Measurements from ENCODE around the gene PACRG. TPM values are rescaled to one million over a fixed set of nuclear protein-coding genes. Genes with fewer than 3 reads are reported as not detected.

Gene PACRG
- total and polyA plus RNA-seq, 2 of the 8 experiments (the other 6 are each of a cell fraction or from before 2014, with no cell fraction given), result 0.44 to 0.54 TPM

GRCh38 chr6:162699961-162700360 lies 27.8 kb upstream of the PACRG start:
- H4K91ac ChIP-seq (replicated peaks; ENCODE audit: insufficient read length, low read length), result no peak overlapping the region
- no peaks in the 10 kb centered on the region for H3K79me2 ChIP-seq (ENCODE audit: control insufficient read depth in 1 of 2, insufficient read depth in 2 of 2, low read length in 2 of 2)
- H2BK5ac ChIP-seq (ENCODE audit: low read depth, low read length), result no peak overlapping the region
- no peak overlapping the region for H3K4me3 ChIP-seq (ENCODE audit: extremely low read depth in 1 of 4, insufficient read depth in 2 of 4, low read depth in 3 of 4, low read length in 4 of 4)
- H2BK20ac ChIP-seq (ENCODE audit: low read length), result no peak overlapping the region
- CTCF ChIA-PET (ENCODE audit: partially characterized antibody), result interaction anchor here (0.6 kb wide), 1 partner anchor 372 kb away, joined by 3 read pairs; no protein-coding TSS in a partner anchor
- H4K8ac ChIP-seq (ENCODE audit: extremely low read depth, insufficient read depth, low read length), result no peak overlapping the region
- DNase-seq (ENCODE audit: low read depth in 1 of 2, low spot score in 2 of 2) (no peak), FAIRE-seq (no peak)
- H3K56ac ChIP-seq (replicated peaks; ENCODE audit: insufficient read length, low read depth, low read length), result no peak overlapping the region
- no peaks in the 10 kb centered on the region for H3K4me1 ChIP-seq (replicated peaks in 1 of 4; ENCODE audit: control insufficient read depth in 3 of 4, insufficient read depth in 4 of 4, low read length in 3 of 4)
- TF ChIP-seq SP1 (IDR thresholded peaks at IDR 0.05; ENCODE audit: low read depth, low read length) (no peak), HDAC2 (IDR thresholded peaks at IDR 0.05; ENCODE audit: borderline replicate concordance in 1 of 2, low read depth in 2 of 2, low read length in 2 of 2) (no peak), TBP (IDR thresholded peaks at IDR 0.05; ENCODE audit: low read depth, low read length) (no peak), ATF2 (IDR thresholded peaks at IDR 0.05; ENCODE audit: low read length) (no peak), SP4 (IDR thresholded peaks at IDR 0.05; ENCODE audit: low read length) (no peak)
- no peak overlapping the region for H3K23ac ChIP-seq (ENCODE audit: insufficient read length)
- H3K4ac ChIP-seq (replicated peaks; ENCODE audit: insufficient read length, low read depth, low read length), result no peak overlapping the region
- H3K79me1 ChIP-seq (ENCODE audit: low read depth, low read length), result no peaks in the 10 kb centered on the region
- H3K18ac ChIP-seq (ENCODE audit: extremely low read depth, low read length), result no peak overlapping the region
- H3K4me2 ChIP-seq (ENCODE audit: insufficient read depth in 1 of 2, low read depth in 2 of 2, low read length in 2 of 2), result no peak overlapping the region
- H2BK120ac ChIP-seq (replicated peaks; ENCODE audit: low read depth, low read length), result no peak overlapping the region
- H3K9me3 ChIP-seq (ENCODE audit: insufficient read depth in 2 of 2, low read depth in 1 of 2, low read length in 1 of 2), result no peaks in the 10 kb centered on the region
- H3K14ac ChIP-seq (ENCODE audit: insufficient read length), result no peak overlapping the region
- H2BK12ac ChIP-seq (ENCODE audit: low read depth, low read length), result no peak overlapping the region
- no peak overlapping the region for H4K5ac ChIP-seq (ENCODE audit: insufficient read length, low read depth, low read length)
- no peak overlapping the region for H2AK5ac ChIP-seq (ENCODE audit: low read depth, low read length)
- POLR2A ChIA-PET (ENCODE audit: partially characterized antibody), result no interaction called here
- no peak overlapping the region for H2BK15ac ChIP-seq (ENCODE audit: low read length)
- no peaks in the 10 kb centered on the region for H3K36me3 ChIP-seq (ENCODE audit: control insufficient read depth in 2 of 4, insufficient read depth in 4 of 4, low read length in 3 of 4)
- H3K27ac ChIP-seq (ENCODE audit: low read depth, low read length), result no peak overlapping the region
- H4K20me1 ChIP-seq (replicated peaks in 1 of 2; ENCODE audit: control insufficient read depth in 1 of 2, insufficient read depth in 2 of 2, low read length in 2 of 2), result no peaks in the 10 kb centered on the region
- no peak overlapping the region for H2AFZ ChIP-seq (ENCODE audit: low read length)
- no peaks in the 10 kb centered on the region for H3K27me3 ChIP-seq (replicated peaks in 1 of 4; ENCODE audit: control insufficient read depth in 3 of 4, extremely low read depth in 1 of 4, insufficient read depth in 3 of 4, low read length in 3 of 4)
- no peak overlapping the region for H3K9ac ChIP-seq (replicated peaks in 1 of 4; ENCODE audit: extremely low read depth in 1 of 4, low read depth in 3 of 4, low read length in 3 of 4)
- WGBS, 2 experiments (ENCODE audit: extremely low coverage in 1 of 2, insufficient coverage in 1 of 2, insufficient read length in 1 of 2, insufficient replicate concordance in 2 of 2, low coverage in 1 of 2, low lambda C conversion rate in 2 of 2, missing lambda C conversion rate in 1 of 2), result 95% methylated on average over 2 of the region's 2 CpGs; no CpG with 5 or more reads in 1 of the 2 experiments
- no peaks in the 10 kb centered on the region for H3K23me2 ChIP-seq (ENCODE audit: low read depth, low read length)
